DMS153 treated with DMSO at 0.1 percent for 48 hours (cell line): ENCODE results near the gene HLA-B.
"Not testable (repeated sequence)": the region's sequence is repeated elsewhere in the genome, so short reads cannot be mapped to it uniquely, and the experiment has no call there.

ENCODE experiments used
- DNase-seq: peaks from one replicate; lab custom pipeline; 2025; ENCODE audit not compliant: unreplicated experiment; lab: John Stamatoyannopoulos, UW

HLA-B gene

GRCh38 chr6:31356946-31357466, at the start of gene HLA-B:
Gene HLA-B, minus strand, starts transcription at chr6:31357179. Its CDS starts 21 bp downstream, at chr6:31357158.
- peak; percentile 49 for DNase-seq

- no peak for DNase-seq
These were observed 49.0 kb upstream of the HLA-B start for GRCh38 chr6:31405996-31406395.

GRCh38 chr6:31404061-31404364, 47.0 kb upstream of the HLA-B start:
- not testable (repeated sequence) for DNase-seq

- no peak for DNase-seq
These were observed 46.5 kb upstream of the HLA-B start, which contains the start of gene MICA for GRCh38 chr6:31403283-31404060. Gene MICA, plus strand, starts transcription at chr6:31403595. Its CDS starts 38 bp downstream, at chr6:31403633.

GRCh38 chr6:31402324-31403282, 45.6 kb upstream of the HLA-B start:
- DNase-seq = no peak

- DNase-seq = no peak
These were observed 44.4 kb upstream of the HLA-B start for GRCh38 chr6:31401403-31401802.

GRCh38 chr6:31400467-31401289, 43.7 kb upstream of the HLA-B start:
- DNase-seq = no peak

- DNase-seq = peak; percentile 23
These were observed 42.8 kb upstream of the HLA-B start for GRCh38 chr6:31399589-31400466.

- no peak for DNase-seq
These were observed 41.0 kb upstream of the HLA-B start for GRCh38 chr6:31397901-31398525.

- DNase-seq = not testable (repeated sequence)
These were observed 40.1 kb upstream of the HLA-B start for GRCh38 chr6:31397153-31397499.

- DNase-seq = peak; percentile 36
These were observed 39.6 kb upstream of the HLA-B start for GRCh38 chr6:31396422-31397152.

GRCh38 chr6:31395832-31396231, 38.9 kb upstream of the HLA-B start:
- DNase-seq = no peak

- no peak for DNase-seq
These were observed 37.4 kb upstream of the HLA-B start for GRCh38 chr6:31394381-31394780.

GRCh38 chr6:31393932-31394331, 37.0 kb upstream of the HLA-B start:
- DNase-seq = no peak

- DNase-seq = not testable (repeated sequence)
These were observed 32.8 kb upstream of the HLA-B start for GRCh38 chr6:31389802-31390132.

- DNase-seq = not testable (repeated sequence)
These were observed 32.2 kb upstream of the HLA-B start for GRCh38 chr6:31388916-31389801.

- no peak for DNase-seq
These were observed 30.0 kb upstream of the HLA-B start for GRCh38 chr6:31386977-31387376.

- DNase-seq = no peak
These were observed 29.1 kb upstream of the HLA-B start for GRCh38 chr6:31386099-31386498.
